Liver (tissue), 9 donors: Measurements from ENCODE around the gene EMILIN3. TPM values are rescaled to one million over a fixed set of nuclear protein-coding genes. Genes with fewer than 3 reads are reported as not detected.

ENCODE experiments used
- DNase-seq: peaks from one replicate; pipeline ENCODE4 v3.0.0-alpha.2; 2017; ENCODE audit warnings: low spot score
- H3K27ac ChIP-seq, 2 donors: one replicate each; pipeline ENCODE4 v1.7.0; 2013; ENCODE audit warnings: inconsistent platforms in 2 of 2, low read length in 2 of 2, control low read depth in 1 of 2, low read depth in 1 of 2, mild to moderate bottlenecking in 1 of 2
- H3K27me3 ChIP-seq, 4 donors: one replicate each; pipeline versions ENCODE4 v1.6.1 to v1.7.0; 2013; ENCODE audit warnings: low read length in 3 of 4, inconsistent platforms in 1 of 4, mild to moderate bottlenecking in 1 of 4, moderate library complexity in 1 of 4; ENCODE audit not compliant: control insufficient read depth in 4 of 4, insufficient read depth in 4 of 4
- H3K36me3 ChIP-seq, 4 donors: one replicate each; pipeline versions ENCODE4 v1.6.1 to v1.7.0; 2013; ENCODE audit warnings: low read length in 3 of 4, mild to moderate bottlenecking in 3 of 4, low read depth in 1 of 4, moderate library complexity in 1 of 4; ENCODE audit not compliant: control insufficient read depth in 4 of 4, insufficient read depth in 3 of 4
- H3K4me1 ChIP-seq, 4 donors: one replicate each; pipeline versions ENCODE4 v1.6.1 to v1.7.0; 2013; ENCODE audit warnings: low read length in 3 of 4, mild to moderate bottlenecking in 3 of 4, moderate library complexity in 1 of 4; ENCODE audit not compliant: control insufficient read depth in 4 of 4, insufficient read depth in 4 of 4
- H3K4me3 ChIP-seq, 3 donors: one replicate each; pipeline versions ENCODE4 v1.6.1 to v1.7.0; 2013; ENCODE audit warnings: low read length in 3 of 3, control low read depth in 1 of 3, low read depth in 1 of 3, mild to moderate bottlenecking in 1 of 3
- H3K9ac ChIP-seq, 2 donors: one replicate each; pipeline ENCODE4 v1.7.0; 2013; ENCODE audit warnings: low read length in 2 of 2, mild to moderate bottlenecking in 2 of 2, moderate library complexity in 2 of 2, control low read depth in 1 of 2, low read depth in 1 of 2
- H3K9me3 ChIP-seq, 4 donors: one replicate each; pipeline versions ENCODE4 v1.6.1 to v1.7.0; 2013; ENCODE audit warnings: low read length in 3 of 4; ENCODE audit not compliant: control insufficient read depth in 4 of 4
- EGR1 ChIP-seq, 2 donors: IDR thresholded peaks; 2 replicates each; pipeline ENCODE4 v1.6.1; 2016 to 2018; ENCODE audit warnings: antibody characterized with exemption in 2 of 2, low read depth in 2 of 2
- FOXA1 ChIP-seq: IDR thresholded peaks from 2 replicates; pipeline ENCODE4 v1.6.1; 2016; ENCODE audit warnings: antibody characterized with exemption
- FOXA2 ChIP-seq: IDR thresholded peaks from 2 replicates; pipeline ENCODE4 v1.6.1; 2016; ENCODE audit warnings: antibody characterized with exemption
- GABPA ChIP-seq, 2 donors: IDR thresholded peaks in 1 of 2; conservative IDR thresholded peaks in 1 of 2; 2 replicates each; pipeline ENCODE4 v1.6.1; 2016; ENCODE audit warnings: antibody characterized with exemption in 2 of 2, mild to moderate bottlenecking in 1 of 2, moderate library complexity in 1 of 2
- HNF4A ChIP-seq, 2 donors: conservative IDR thresholded peaks; 2 replicates each; pipeline ENCODE4 v1.6.1; 2016; ENCODE audit warnings: antibody characterized with exemption in 2 of 2, mild to moderate bottlenecking in 2 of 2
- JUND ChIP-seq, 2 donors: IDR thresholded peaks; 2 replicates each; pipeline ENCODE4 v1.6.1; 2016; ENCODE audit warnings: antibody characterized with exemption in 2 of 2
- NR2F2 ChIP-seq: IDR thresholded peaks from 2 replicates; pipeline ENCODE4 v1.6.1; 2016; ENCODE audit warnings: antibody characterized with exemption
- RAD21 ChIP-seq, 2 donors: IDR thresholded peaks; 2 replicates each; pipeline ENCODE4 v1.6.1; 2016; ENCODE audit warnings: antibody characterized with exemption in 2 of 2, mild to moderate bottlenecking in 2 of 2
- RXRA ChIP-seq, 2 donors: IDR thresholded peaks; 2 replicates each; pipeline ENCODE4 v1.6.1; 2017 to 2018; ENCODE audit warnings: antibody characterized with exemption in 2 of 2, mild to moderate bottlenecking in 1 of 2
- TAF1 ChIP-seq: conservative IDR thresholded peaks from 2 replicates; pipeline ENCODE4 v1.6.1; 2016; ENCODE audit warnings: antibody characterized with exemption, mild to moderate bottlenecking
- YY1 ChIP-seq: IDR thresholded peaks from 2 replicates; pipeline ENCODE4 v1.6.1; 2016; ENCODE audit warnings: antibody characterized with exemption, mild to moderate bottlenecking
- WGBS: extraction: QIAGEN DNeasy Blood & Tissue Kit; methylation state at CpG from one replicate; pipeline ENCODE4 v1.1.7; 2013; 5-methylcytosine and 5-hydroxymethylcytosine counted together
- polyA plus RNA-seq, 2 donors: library from polyadenylated mRNA; stranded (reverse) in 1 of 2; unstranded in 1 of 2; fragments of 200-250 nt in 1 of 2; fragments of >200 nt in 1 of 2; fragmentation: Nextera tagmentation in 1 of 2; extraction: Ambion mirVana in 1 of 2; gene quantifications; one replicate each; pipeline versions ENCODE4 v1.2.1 to v1.2.3, GENCODE V29; 2013 to 2015
- total RNA-seq, 2 donors: library from RNA; depleted of rRNA; stranded (reverse); fragments of >200 nt; gene quantifications; one replicate each; pipeline ENCODE4 v1.2.3, GENCODE V29; 2014
- TF ChIP-seq, protein P1 (sequence below): fragments of 150-350 bp; IDR thresholded peaks from 2 replicates; pipeline ENCODE4 v1.5.1; 2017; ENCODE audit warnings: improper control_type of control experiment, low read depth, low read length; ENCODE audit not compliant: missing input control
- TF ChIP-seq, protein P2 (sequence below): IDR thresholded peaks from 2 replicates; pipeline ENCODE4 v1.6.1; 2016; ENCODE audit warnings: antibody characterized with exemption
- TF ChIP-seq, protein P3 (sequence below): IDR thresholded peaks from 2 replicates; pipeline ENCODE4 v1.6.1; 2016; ENCODE audit warnings: antibody characterized with exemption
- TF ChIP-seq, protein P4 (sequence below): IDR thresholded peaks from 2 replicates; pipeline ENCODE4 v1.6.1; 2016; ENCODE audit warnings: antibody characterized with exemption
- donor health status: healthy.
- donor health status: healthy.
- donor health status: healthy.
- donor health status: healthy.
- donor health status: healthy.

The EMILIN3 gene
- total and polyA plus RNA-seq, 4 donors: 0.05 to 0.79 (median 0.17) TPM; not detected in 1

DNA sequence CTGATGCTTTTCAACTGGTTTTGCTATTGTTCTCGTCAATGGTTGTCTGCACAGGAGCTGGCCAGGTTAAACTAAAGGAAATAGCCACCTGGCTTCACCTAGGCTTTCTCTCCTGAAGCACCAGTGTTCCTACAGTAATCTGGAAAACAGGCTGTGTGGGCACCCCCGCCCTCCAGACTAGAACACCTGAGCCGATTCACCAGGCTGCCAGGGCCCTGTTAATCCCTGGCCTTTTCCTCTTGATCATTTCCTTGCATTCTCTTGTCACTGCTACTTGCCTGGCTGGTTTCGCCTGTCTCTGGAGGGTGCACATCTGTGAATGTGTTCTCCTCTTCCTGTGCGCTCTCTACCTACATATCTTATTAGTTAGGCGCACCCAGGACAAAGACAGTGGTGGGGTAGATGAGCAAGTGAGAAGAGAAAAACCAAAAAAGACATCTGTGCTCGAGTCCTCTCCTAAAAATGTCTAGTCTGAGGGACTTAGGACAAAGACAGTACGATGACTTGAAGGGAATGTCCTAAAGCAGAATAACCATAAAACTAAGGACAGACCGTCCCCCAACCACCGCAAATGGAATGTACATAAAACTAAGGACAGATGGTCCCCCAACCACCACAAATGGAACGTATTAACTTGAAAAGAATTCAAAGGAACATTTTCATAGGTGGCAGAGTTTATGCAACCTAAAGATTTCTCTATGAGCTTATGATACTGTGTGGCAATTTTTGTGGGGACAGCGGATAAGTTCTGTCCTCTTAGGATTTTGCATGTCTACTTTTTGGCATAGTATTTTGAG is 45.9 kb upstream of the EMILIN3 start (continued):
- TF ChIP-seq, protein P1, sequence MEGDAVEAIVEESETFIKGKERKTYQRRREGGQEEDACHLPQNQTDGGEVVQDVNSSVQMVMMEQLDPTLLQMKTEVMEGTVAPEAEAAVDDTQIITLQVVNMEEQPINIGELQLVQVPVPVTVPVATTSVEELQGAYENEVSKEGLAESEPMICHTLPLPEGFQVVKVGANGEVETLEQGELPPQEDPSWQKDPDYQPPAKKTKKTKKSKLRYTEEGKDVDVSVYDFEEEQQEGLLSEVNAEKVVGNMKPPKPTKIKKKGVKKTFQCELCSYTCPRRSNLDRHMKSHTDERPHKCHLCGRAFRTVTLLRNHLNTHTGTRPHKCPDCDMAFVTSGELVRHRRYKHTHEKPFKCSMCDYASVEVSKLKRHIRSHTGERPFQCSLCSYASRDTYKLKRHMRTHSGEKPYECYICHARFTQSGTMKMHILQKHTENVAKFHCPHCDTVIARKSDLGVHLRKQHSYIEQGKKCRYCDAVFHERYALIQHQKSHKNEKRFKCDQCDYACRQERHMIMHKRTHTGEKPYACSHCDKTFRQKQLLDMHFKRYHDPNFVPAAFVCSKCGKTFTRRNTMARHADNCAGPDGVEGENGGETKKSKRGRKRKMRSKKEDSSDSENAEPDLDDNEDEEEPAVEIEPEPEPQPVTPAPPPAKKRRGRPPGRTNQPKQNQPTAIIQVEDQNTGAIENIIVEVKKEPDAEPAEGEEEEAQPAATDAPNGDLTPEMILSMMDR: no peak
- TF ChIP-seq GABPA (IDR thresholded peaks at IDR 0.05 in 1 of 2, conservative IDR thresholded peaks at IDR 0.05 in 1 of 2) (no peak), FOXA1 (no peak), FOXA2 (no peak), JUND (IDR thresholded peaks at IDR 0.05) (no peak)
- TF ChIP-seq, protein P2, sequence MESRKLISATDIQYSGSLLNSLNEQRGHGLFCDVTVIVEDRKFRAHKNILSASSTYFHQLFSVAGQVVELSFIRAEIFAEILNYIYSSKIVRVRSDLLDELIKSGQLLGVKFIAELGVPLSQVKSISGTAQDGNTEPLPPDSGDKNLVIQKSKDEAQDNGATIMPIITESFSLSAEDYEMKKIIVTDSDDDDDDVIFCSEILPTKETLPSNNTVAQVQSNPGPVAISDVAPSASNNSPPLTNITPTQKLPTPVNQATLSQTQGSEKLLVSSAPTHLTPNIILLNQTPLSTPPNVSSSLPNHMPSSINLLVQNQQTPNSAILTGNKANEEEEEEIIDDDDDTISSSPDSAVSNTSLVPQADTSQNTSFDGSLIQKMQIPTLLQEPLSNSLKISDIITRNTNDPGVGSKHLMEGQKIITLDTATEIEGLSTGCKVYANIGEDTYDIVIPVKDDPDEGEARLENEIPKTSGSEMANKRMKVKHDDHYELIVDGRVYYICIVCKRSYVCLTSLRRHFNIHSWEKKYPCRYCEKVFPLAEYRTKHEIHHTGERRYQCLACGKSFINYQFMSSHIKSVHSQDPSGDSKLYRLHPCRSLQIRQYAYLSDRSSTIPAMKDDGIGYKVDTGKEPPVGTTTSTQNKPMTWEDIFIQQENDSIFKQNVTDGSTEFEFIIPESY: no peak

DNA sequence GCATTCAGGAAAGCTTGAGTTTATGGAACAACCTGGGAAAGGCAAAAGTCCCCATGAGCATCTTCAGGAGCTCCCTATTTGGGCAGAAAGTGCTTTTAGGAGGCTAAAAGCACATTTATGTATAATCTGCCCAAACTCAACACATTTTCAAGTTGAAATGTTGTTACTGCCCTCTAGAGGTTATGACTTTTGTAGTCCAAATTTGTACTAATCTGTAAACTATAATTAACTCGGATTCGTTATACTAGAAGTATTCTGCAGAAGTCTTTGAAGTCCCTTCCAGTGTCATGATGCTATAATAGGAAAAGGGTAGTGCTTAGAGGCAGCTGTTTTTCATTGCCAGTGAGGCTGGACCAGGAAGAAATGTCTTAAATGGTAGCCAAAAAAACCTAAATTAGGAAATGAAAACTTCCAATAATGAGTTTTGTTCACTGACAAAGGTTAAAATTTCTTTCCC is 44.8 kb upstream of the EMILIN3 start:
- Histone ChIP-seq H3K9me3 (no peaks in the 10 kb centered on the region), H3K4me3 (no peak overlapping the region), H3K27me3 (no peaks in the 10 kb centered on the region), H3K27ac (no peak overlapping the region), H3K36me3 (peaks cover 13 to 87% (median 51%) of the 10 kb centered on the region in 4 donors), H3K9ac (no peak overlapping the region), H3K4me1 (no peaks in the 10 kb centered on the region)
- DNase-seq: no peak
- TF ChIP-seq NR2F2 (peak; percentile 36), HNF4A (conservative IDR thresholded peaks at IDR 0.05) (no peak), YY1 (no peak), EGR1 (IDR thresholded peaks at IDR 0.05; ENCODE audit: low read depth in 2 of 2) (no peak), RXRA (IDR thresholded peaks at IDR 0.05) (no peak), TAF1 (no peak), RAD21 (IDR thresholded peaks at IDR 0.05) (peak; percentile 66 to 75), FOXA2 (no peak)
- TF ChIP-seq, protein P1: peak; percentile 26
- TF ChIP-seq, protein P3, sequence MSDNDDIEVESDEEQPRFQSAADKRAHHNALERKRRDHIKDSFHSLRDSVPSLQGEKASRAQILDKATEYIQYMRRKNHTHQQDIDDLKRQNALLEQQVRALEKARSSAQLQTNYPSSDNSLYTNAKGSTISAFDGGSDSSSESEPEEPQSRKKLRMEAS: no peak
- TF ChIP-seq, protein P4, sequence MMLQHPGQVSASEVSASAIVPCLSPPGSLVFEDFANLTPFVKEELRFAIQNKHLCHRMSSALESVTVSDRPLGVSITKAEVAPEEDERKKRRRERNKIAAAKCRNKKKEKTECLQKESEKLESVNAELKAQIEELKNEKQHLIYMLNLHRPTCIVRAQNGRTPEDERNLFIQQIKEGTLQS: no peak
- 30% methylated on average over 2 of the region's 2 CpGs for whole genome bisulfite sequencing
